Esophagus (tissue), 2 donors: Measurements from ENCODE around the gene ROPN1L. TPM values are rescaled to one million over a fixed set of nuclear protein-coding genes. Genes with fewer than 3 reads are reported as not detected.
"Not testable (repeated sequence)": the region's sequence is repeated elsewhere in the genome, so short reads cannot be mapped to it uniquely, and the experiment has no call there.

ENCODE experiments used
- H3K27ac ChIP-seq, 2 donors: one replicate each; pipeline ENCODE4 v1.5.1; 2013; ENCODE audit warnings: low read depth in 2 of 2, mild to moderate bottlenecking in 2 of 2, inconsistent platforms in 1 of 2, low read length in 1 of 2, moderate library complexity in 1 of 2
- H3K27me3 ChIP-seq, 2 donors: one replicate each; pipeline ENCODE4 v1.6.1; 2013; ENCODE audit warnings: low read length in 2 of 2, control low read depth in 1 of 2, mild to moderate bottlenecking in 1 of 2; ENCODE audit not compliant: insufficient read depth in 2 of 2, control insufficient read depth in 1 of 2
- H3K36me3 ChIP-seq, 2 donors: one replicate each; pipeline ENCODE4 v1.6.1; 2013; ENCODE audit warnings: low read length in 1 of 2; ENCODE audit not compliant: control insufficient read depth in 2 of 2, insufficient read depth in 2 of 2
- H3K4me1 ChIP-seq, 2 donors: one replicate each; pipeline ENCODE4 v1.6.1; 2013; ENCODE audit warnings: low read length in 1 of 2; ENCODE audit not compliant: control insufficient read depth in 2 of 2, insufficient read depth in 2 of 2
- H3K4me3 ChIP-seq, 2 donors: one replicate each; pipeline ENCODE4 v1.5.1; 2013; ENCODE audit warnings: low read length in 2 of 2, mild to moderate bottlenecking in 2 of 2, low read depth in 1 of 2, moderate library complexity in 1 of 2
- H3K9me3 ChIP-seq, 2 donors: one replicate each; pipeline ENCODE4 v1.6.1; 2013; ENCODE audit warnings: mild to moderate bottlenecking in 2 of 2, low read depth in 1 of 2, low read length in 1 of 2, moderate library complexity in 1 of 2; ENCODE audit not compliant: control insufficient read depth in 2 of 2, insufficient read depth in 1 of 2
- WGBS, 2 donors: extraction: QIAGEN DNeasy Blood & Tissue Kit; methylation state at CpG; one replicate each; pipeline ENCODE4 v1.1.7; 2013; 5-methylcytosine and 5-hydroxymethylcytosine counted together
- polyA plus RNA-seq, 2 donors: library from polyadenylated mRNA; stranded (reverse); fragments of 200-250 nt; gene quantifications; one replicate each; pipeline ENCODE4 v1.2.3, GENCODE V29; 2013
- donor health status: healthy with polysubstance abuse.
- donor health status: Bipolar disorder and iron deficiency.

ROPN1L gene
- polyA plus RNA-seq, result under 1 TPM; 0.11 to 0.16 TPM

- no peaks in the 10 kb centered on the region for H3K27me3 ChIP-seq
- peaks cover 0 to 3% of the 10 kb centered on the region in 2 donors for H3K9me3 ChIP-seq
- peak within 1 kb of the TSS; percentile 50 to 59 for H3K4me3 ChIP-seq
- WGBS, 2 donors, result 1 to 2% methylated on average over 63 of the region's 63 CpGs
- H3K4me1 ChIP-seq, result peaks cover 0 to 4% of the 10 kb centered on the region in 2 donors
- H3K36me3 ChIP-seq, result peaks cover 0 to 2% of the 10 kb centered on the region in 2 donors
- H3K27ac ChIP-seq, result peak within 1 kb of the TSS; percentile 62 to 71
These were observed at the start of gene ROPN1L for GRCh38 chr5:10441083-10441991. Gene ROPN1L, plus strand, starts transcription at chr5:10441879. Its CDS starts 289 bp downstream, at chr5:10442168.

GRCh38 chr5:10392567-10393328 is 48.9 kb upstream of the ROPN1L start:
- H3K36me3 ChIP-seq, result peaks cover 5 to 15% of the 10 kb centered on the region in 2 donors
- not testable (repeated sequence) for H3K4me1 ChIP-seq, H3K4me3 ChIP-seq, H3K27me3 ChIP-seq, H3K27ac ChIP-seq, H3K9me3 ChIP-seq
- 92 to 96% methylated on average over 6 of the region's 6 CpGs for WGBS, 2 donors

- no peak overlapping the region for H3K4me3 ChIP-seq
- 91% methylated on average over 2 of the region's 2 CpGs for WGBS, 2 donors
- H3K36me3 ChIP-seq, result peaks cover 5 to 15% of the 10 kb centered on the region in 2 donors
- H3K4me1 ChIP-seq, result no peaks in the 10 kb centered on the region
- no peaks in the 10 kb centered on the region for H3K27me3 ChIP-seq
- H3K9me3 ChIP-seq, result no peaks in the 10 kb centered on the region
- no peak overlapping the region for H3K27ac ChIP-seq
These were observed 48.2 kb upstream of the ROPN1L start for GRCh38 chr5:10393491-10393890.

DNA sequence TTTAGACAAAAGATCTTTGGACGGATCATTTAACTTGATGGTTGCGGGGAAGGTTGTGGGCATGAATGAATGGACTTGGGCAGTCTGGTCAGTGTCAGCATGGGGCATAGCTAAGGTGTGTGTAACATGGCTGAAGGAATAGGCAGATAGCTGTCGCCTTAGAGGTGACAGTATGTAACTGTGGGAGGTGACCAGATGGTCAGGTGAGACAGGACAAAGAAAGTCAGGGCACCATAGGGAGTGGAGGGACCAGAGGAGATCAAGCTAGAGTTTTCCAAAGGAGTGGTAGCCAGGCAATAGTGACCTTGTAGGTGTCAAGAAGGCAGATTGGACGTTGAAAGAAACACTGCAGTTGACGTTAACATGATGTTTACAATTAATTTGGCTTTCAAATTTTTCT is 45.1 kb upstream of the ROPN1L start:
- WGBS, 2 donors, result 79 to 87% methylated on average over 5 of the region's 5 CpGs
- no peak overlapping the region for H3K27ac ChIP-seq
- H3K4me1 ChIP-seq, result no peaks in the 10 kb centered on the region
- no peaks in the 10 kb centered on the region for H3K9me3 ChIP-seq
- peaks cover 3 to 13% of the 10 kb centered on the region in 2 donors for H3K36me3 ChIP-seq
- no peaks in the 10 kb centered on the region for H3K27me3 ChIP-seq
- H3K4me3 ChIP-seq, result no peak overlapping the region

DNA sequence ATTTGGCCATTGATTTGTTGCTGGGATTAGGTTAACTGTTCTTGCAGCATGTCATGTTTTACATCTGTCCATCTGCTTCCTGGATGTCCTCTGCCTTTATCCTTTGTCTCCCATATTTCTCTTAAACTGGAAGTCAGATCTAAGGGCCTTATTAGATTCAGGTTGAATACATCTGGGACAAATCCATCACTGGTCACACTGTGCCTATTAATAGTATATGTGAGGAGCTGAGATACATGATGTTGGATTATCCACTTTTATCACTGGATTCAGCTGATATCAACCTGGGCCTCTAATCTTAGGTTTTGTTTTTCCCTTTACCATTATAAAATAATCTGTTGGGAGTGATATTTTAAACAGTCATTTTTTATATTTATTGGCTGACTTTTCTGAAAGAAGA is 41.8 kb upstream of the ROPN1L start:
- Histone ChIP-seq H3K4me3 (no peak overlapping the region), H3K27ac (no peak overlapping the region), H3K36me3 (peaks cover 3 to 13% of the 10 kb centered on the region in 2 donors)

GRCh38 chr5:10400411-10400810 is 41.3 kb upstream of the ROPN1L start:
- 93% methylated on average over 2 of the region's 2 CpGs for WGBS, 2 donors
- peaks cover 3 to 15% of the 10 kb centered on the region in 2 donors for H3K36me3 ChIP-seq

More for the DNA sequence above, 41.8 kb upstream of the ROPN1L start:
- Histone ChIP-seq H3K27me3 (no peaks in the 10 kb centered on the region), H3K4me1 (no peaks in the 10 kb centered on the region), H3K9me3 (no peaks in the 10 kb centered on the region)

DNA sequence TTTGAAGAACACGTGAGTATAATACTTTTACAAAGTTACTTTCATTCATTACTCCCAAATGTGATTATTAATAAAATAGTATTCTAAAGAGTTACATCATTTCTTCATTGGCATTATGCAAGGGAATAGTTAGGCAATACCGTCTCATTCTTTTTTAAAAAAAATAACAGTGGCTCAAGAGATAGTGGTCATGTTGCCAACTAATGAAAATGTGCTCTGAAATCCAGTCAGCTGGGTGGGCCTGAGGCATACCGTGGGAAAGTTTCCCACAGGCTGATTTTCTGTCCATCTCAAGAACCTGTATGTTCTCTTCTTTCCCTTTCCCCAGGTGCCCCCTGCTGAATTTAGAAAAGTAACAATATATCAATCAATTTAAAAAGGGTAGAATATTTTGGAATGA is 40.8 kb upstream of the ROPN1L start:
- peaks cover 2 to 14% of the 10 kb centered on the region in 2 donors for H3K36me3 ChIP-seq
- no peak overlapping the region for H3K27ac ChIP-seq
- no peak overlapping the region for H3K4me3 ChIP-seq
- no peaks in the 10 kb centered on the region for H3K4me1 ChIP-seq
- H3K27me3 ChIP-seq, result no peaks in the 10 kb centered on the region
- WGBS, 2 donors, result 58 to 68% methylated on average over 3 of the region's 3 CpGs
- no peaks in the 10 kb centered on the region for H3K9me3 ChIP-seq

More at GRCh38 chr5:10400411-10400810, 41.3 kb upstream of the ROPN1L start:
- Histone ChIP-seq H3K4me1 (no peaks in the 10 kb centered on the region), H3K27ac (no peak overlapping the region), H3K27me3 (no peaks in the 10 kb centered on the region), H3K9me3 (no peaks in the 10 kb centered on the region), H3K4me3 (no peak overlapping the region)

GRCh38 chr5:10401498-10401897 is 40.2 kb upstream of the ROPN1L start:
- Histone ChIP-seq H3K27ac (no peak overlapping the region), H3K9me3 (no peaks in the 10 kb centered on the region), H3K27me3 (no peaks in the 10 kb centered on the region), H3K36me3 (peaks cover 4 to 14% of the 10 kb centered on the region in 2 donors), H3K4me3 (no peak overlapping the region), H3K4me1 (no peaks in the 10 kb centered on the region)
- 88 to 90% methylated on average over 1 of the region's 1 CpG for WGBS, 2 donors

DNA sequence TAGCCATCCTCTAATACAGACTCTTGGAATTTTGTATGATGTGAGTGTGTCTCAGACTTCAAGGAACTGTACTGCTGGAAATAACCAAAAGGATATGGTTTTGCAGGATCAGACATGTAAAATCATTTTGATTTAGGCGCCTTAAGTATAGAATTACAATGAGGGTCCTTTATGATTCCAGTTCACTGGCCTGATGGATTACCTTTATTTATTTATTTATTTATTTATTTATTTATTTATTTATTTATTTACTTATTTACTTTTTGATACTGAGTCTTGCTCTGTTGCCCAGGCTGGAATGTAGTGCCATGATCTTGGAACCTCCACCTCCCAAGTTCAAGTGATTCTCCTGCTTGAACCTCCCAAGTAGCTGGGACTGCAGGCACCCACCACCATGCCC is 37.9 kb upstream of the ROPN1L start:
- no peaks in the 10 kb centered on the region for H3K9me3 ChIP-seq
- H3K4me3 ChIP-seq, result no peak overlapping the region
- no peak overlapping the region for H3K27ac ChIP-seq
- no peaks in the 10 kb centered on the region for H3K4me1 ChIP-seq
- 96 to 97% methylated on average over 1 of the region's 1 CpG for WGBS, 2 donors
- peaks cover 12 to 14% of the 10 kb centered on the region in 2 donors for H3K36me3 ChIP-seq
- no peaks in the 10 kb centered on the region for H3K27me3 ChIP-seq
